ENCODE measurements around the gene AOPEP.

DNA sequence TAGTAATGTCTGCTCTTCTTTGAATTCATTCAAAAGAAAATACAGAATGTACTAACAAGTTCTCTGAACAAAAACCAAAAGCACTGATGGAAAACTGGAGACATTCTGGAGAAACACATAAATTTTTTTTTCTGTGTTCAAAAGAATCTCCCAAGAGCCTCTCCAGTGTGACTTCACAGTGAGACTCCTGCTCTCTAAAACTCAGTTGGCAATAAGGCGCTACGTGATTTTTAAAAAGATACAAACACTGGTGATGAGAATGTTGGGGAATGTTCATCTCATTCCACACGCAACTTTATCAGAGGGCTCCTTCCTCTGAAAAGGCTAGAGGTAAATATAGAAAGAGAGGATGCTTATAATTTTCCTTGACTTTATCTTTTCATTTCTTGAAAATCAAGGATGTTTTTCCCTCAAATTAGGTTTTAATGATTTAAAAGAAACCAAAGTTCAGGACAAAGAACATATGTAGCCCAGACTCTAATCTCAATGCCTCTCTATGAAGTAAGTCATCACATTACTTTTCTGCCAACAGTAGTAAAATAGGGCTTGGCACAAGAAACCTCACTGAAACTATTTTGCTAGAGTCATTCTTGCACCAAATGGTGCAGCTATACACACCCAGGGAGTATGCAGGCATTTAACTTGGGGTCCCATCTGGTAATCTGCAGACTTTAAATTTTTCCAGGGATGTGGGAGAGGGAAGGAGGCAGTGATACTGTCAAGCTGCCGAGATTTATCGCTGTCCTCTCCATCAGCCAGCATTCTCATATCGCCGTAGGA, 12.9 kb upstream of the AOPEP start:
- TF ChIP-seq, protein P1, sequence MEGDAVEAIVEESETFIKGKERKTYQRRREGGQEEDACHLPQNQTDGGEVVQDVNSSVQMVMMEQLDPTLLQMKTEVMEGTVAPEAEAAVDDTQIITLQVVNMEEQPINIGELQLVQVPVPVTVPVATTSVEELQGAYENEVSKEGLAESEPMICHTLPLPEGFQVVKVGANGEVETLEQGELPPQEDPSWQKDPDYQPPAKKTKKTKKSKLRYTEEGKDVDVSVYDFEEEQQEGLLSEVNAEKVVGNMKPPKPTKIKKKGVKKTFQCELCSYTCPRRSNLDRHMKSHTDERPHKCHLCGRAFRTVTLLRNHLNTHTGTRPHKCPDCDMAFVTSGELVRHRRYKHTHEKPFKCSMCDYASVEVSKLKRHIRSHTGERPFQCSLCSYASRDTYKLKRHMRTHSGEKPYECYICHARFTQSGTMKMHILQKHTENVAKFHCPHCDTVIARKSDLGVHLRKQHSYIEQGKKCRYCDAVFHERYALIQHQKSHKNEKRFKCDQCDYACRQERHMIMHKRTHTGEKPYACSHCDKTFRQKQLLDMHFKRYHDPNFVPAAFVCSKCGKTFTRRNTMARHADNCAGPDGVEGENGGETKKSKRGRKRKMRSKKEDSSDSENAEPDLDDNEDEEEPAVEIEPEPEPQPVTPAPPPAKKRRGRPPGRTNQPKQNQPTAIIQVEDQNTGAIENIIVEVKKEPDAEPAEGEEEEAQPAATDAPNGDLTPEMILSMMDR (IDR thresholded peaks at IDR 0.05), result no peak
- TF ChIP-seq POLR2A (IDR thresholded peaks at IDR 0.05), result no peak

Measured in heart left ventricle (tissue), 13 donors.